K562 (cell line): Measurements from ENCODE around the gene SEPTIN2. TPM values are rescaled to one million over a fixed set of nuclear protein-coding genes. Genes with fewer than 3 reads are reported as not detected.

ENCODE experiments used
- CEBPG ChIP-seq, 3 experiments: fragments of 200-800 bp in 1 of 3; sonication (Bioruptor generic) in 1 of 3; sonication (generic) in 1 of 3; formaldehyde crosslinking in 1 of 3; IDR thresholded peaks in 2 of 3; conservative IDR thresholded peaks in 1 of 3; 2 replicates each; pipeline versions ENCODE4 v1.6.1 to v1.8.0; 2016 to 2022; ENCODE audit warnings: missing compliant biosample characterization in 2 of 3, missing genetic modification characterization in 2 of 3, mild to moderate bottlenecking in 1 of 3, missing genetic modification reagents in 1 of 3
- ETV1 ChIP-seq: fragments of 450-650 bp; conservative IDR thresholded peaks from 2 replicates; pipeline ENCODE4 v1.6.1; 2016; ENCODE audit warnings: missing genetic modification characterization, control low read depth, low read depth, missing compliant biosample characterization
- FOXA3 ChIP-seq, 2 experiments: fragments of 450-650 bp in 1 of 2; sonication (generic) in 1 of 2; formaldehyde crosslinking; IDR thresholded peaks in 1 of 2; conservative IDR thresholded peaks in 1 of 2; 2 replicates each; pipeline versions ENCODE4 v1.4.0 to v1.8.0; 2020 to 2022; ENCODE audit warnings: mild to moderate bottlenecking in 2 of 2, missing genetic modification reagents in 1 of 2
- FOXK1 ChIP-seq: sonication (generic); formaldehyde crosslinking; IDR thresholded peaks from 2 replicates; pipeline ENCODE4 v1.8.0; 2022; ENCODE audit warnings: missing genetic modification reagents, mild to moderate bottlenecking, borderline replicate concordance
- HDAC1 ChIP-seq, 2 experiments: fragments of 450-650 bp; IDR thresholded peaks; 2 replicates each; pipeline ENCODE4 v1.6.1; 2016 to 2017; ENCODE audit warnings: inconsistent platforms in 1 of 2, mild to moderate bottlenecking in 1 of 2, moderate library complexity in 1 of 2
- HNRNPK ChIP-seq: fragments of 200-400 bp; formaldehyde crosslinking; IDR thresholded peaks from one replicate; pipeline ENCODE4 v1.6.1; 2018; ENCODE audit warnings: mild to moderate bottlenecking, low read depth, low read length; ENCODE audit not compliant: poor library complexity, severe bottlenecking
- NONO ChIP-seq, 2 experiments: fragments of 200-400 bp in 1 of 2; fragments of 450-650 bp in 1 of 2; formaldehyde crosslinking in 1 of 2; IDR thresholded peaks; 2 replicates each; pipeline ENCODE4 v1.6.1; 2017; ENCODE audit warnings: low read depth in 2 of 2, mild to moderate bottlenecking in 2 of 2, moderate library complexity in 2 of 2, low read length in 1 of 2
- PRMT5 ChIP-seq: sonication (generic); formaldehyde crosslinking; IDR thresholded peaks from 2 replicates; pipeline ENCODE4 v1.5.0; 2020; ENCODE audit warnings: missing genetic modification reagents
- PURB ChIP-seq: sonication (generic); formaldehyde crosslinking; IDR thresholded peaks from 2 replicates; pipeline ENCODE4 v1.9.0; 2021; ENCODE audit warnings: low read depth, mild to moderate bottlenecking, missing genetic modification reagents
- RB1 ChIP-seq: fragments of 450-650 bp; IDR thresholded peaks from 2 replicates; pipeline ENCODE4 v1.6.1; 2017; ENCODE audit warnings: low read depth, mild to moderate bottlenecking
- RBFOX2 ChIP-seq: fragments of 200-400 bp; formaldehyde crosslinking; IDR thresholded peaks from 2 replicates; pipeline ENCODE4 v1.6.1; 2017; ENCODE audit warnings: low read depth, mild to moderate bottlenecking, low read length, moderate library complexity
- SP1 ChIP-seq: sonication (generic); formaldehyde crosslinking; IDR thresholded peaks from 2 replicates; pipeline ENCODE4 v1.8.1; 2022; ENCODE audit warnings: mild to moderate bottlenecking, missing genetic modification reagents
- ZNF444 ChIP-seq: fragments of 250-450 bp; sonication (Bioruptor Pico); IDR thresholded peaks from 2 replicates; pipeline ENCODE4 v1.4.0; 2020; ENCODE audit warnings: mild to moderate bottlenecking, moderate library complexity
- polyA plus RNA-seq, 8 experiments: library from polyadenylated mRNA; depleted of rRNA in 4 of 8; stranded (reverse) in 5 of 8; unstranded in 3 of 8; fragments of >200 nt; fragmentation: Nextera tagmentation in 2 of 8; fragmentation: Illumina TruSeq in 1 of 8; extraction: Ambion mirVana in 2 of 8; extraction: Trizol in 1 of 8; gene quantifications; 2 replicates each; pipeline versions ENCODE4 v1.2.1 to v1.2.3, GENCODE V29; 2011 to 2014; ENCODE audit warnings: inconsistent platforms in 1 of 8, missing spikeins in 1 of 8
- total RNA-seq, 7 experiments: library from RNA; depleted of rRNA in 6 of 7; stranded (reverse); fragments of >200 nt in 6 of 7; fragmentation: Illumina TruSeq in 2 of 7; extraction: Trizol in 2 of 7; gene quantifications; 2 replicates each; pipeline versions ENCODE4 v1.2.1 to v1.2.3, GENCODE V29; 2011 to 2021; ENCODE audit warnings: low replicate concordance in 1 of 7
- TF ChIP-seq, protein P1 (sequence below): fragments of 450-650 bp; IDR thresholded peaks from 2 replicates; pipeline ENCODE4 v1.6.1; 2016; ENCODE audit warnings: mild to moderate bottlenecking, moderate library complexity

SEPTIN2 gene
- total and polyA plus RNA-seq, 9 of the 15 experiments (the other 6 are each of a cell fraction or from before 2014, with no cell fraction given): 121 to 367 (median 166) TPM

DNA sequence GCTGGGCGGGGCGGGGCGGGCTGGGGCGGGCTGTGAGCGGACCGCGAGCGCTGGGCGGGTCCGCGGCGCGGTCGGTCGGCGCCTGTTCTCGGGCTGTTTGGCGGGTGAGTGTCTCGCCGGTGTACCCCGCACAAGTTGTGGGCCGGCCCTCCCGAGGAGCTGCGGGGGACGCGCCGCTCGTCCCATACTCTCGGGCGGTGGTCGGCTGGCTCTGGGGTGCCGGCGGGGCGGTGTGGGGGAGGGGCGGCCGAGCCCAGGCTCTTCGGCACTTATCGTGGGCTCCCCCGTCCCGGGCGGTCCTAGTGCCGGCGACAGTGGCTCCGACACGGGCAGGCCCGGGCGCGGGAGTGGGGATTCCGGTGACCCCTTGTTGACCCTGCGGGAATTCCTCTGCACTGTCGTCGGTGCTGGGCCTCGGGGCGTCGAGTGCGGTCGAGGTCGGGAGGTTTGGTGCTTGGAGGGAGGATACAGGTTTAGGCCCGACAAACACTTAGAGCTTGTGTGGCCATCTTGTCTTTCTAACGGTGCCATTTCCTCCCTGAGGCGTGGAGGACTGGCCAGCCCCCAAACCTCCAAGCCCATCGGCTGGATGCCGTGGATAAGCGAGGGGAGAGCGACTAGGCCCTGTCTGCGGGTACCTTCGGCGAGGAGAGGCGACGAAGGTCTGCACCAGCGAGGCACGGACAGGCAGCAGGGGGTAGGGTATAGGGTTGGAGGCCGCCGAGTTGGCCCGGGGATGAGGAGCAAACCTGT, at the start of gene SEPTIN2 (continued):
- TF ChIP-seq ETV1 (tag) (0 out of 2 replicates have a peak, but pooled peaks have one; percentile 7), RBFOX2 (peak; percentile 78), FOXK1 (CRISPR knock-in tag) (peak; percentile 78; the same call in 1 of the 2 replicates), SP1 (CRISPR knock-in tag) (no peak; the same call in 1 of the 2 replicates), NONO (IDR thresholded peaks at IDR 0.05; ENCODE audit: low read depth in 2 of 2, low read length in 1 of 2) (peak in 1 of 2 experiments; percentile 53; a peak in 1 of 4 replicates), HNRNPK (no peak), PRMT5 (no peak), HDAC1 (IDR thresholded peaks at IDR 0.05) (peak in 1 of 2 experiments; percentile 38; a peak in 1 of 4 replicates), ZNF444 (CRISPR knock-in tag) (0 out of 2 replicates have a peak, but pooled peaks have one; percentile 21), FOXA3 (CRISPR knock-in tag; conservative IDR thresholded peaks at IDR 0.05 in 1 of 2, IDR thresholded peaks at IDR 0.05 in 1 of 2) (no peak), PURB (no peak), CEBPG (CRISPR knock-in tag; IDR thresholded peaks at IDR 0.05) (no peak), CEBPG (tag; conservative IDR thresholded peaks at IDR 0.05 in 1 of 2, IDR thresholded peaks at IDR 0.05 in 1 of 2) (peak in 1 of 2 experiments; percentile 60; a peak in 1 of 4 replicates), RB1 (peak; percentile 66)
- TF ChIP-seq, protein P1, sequence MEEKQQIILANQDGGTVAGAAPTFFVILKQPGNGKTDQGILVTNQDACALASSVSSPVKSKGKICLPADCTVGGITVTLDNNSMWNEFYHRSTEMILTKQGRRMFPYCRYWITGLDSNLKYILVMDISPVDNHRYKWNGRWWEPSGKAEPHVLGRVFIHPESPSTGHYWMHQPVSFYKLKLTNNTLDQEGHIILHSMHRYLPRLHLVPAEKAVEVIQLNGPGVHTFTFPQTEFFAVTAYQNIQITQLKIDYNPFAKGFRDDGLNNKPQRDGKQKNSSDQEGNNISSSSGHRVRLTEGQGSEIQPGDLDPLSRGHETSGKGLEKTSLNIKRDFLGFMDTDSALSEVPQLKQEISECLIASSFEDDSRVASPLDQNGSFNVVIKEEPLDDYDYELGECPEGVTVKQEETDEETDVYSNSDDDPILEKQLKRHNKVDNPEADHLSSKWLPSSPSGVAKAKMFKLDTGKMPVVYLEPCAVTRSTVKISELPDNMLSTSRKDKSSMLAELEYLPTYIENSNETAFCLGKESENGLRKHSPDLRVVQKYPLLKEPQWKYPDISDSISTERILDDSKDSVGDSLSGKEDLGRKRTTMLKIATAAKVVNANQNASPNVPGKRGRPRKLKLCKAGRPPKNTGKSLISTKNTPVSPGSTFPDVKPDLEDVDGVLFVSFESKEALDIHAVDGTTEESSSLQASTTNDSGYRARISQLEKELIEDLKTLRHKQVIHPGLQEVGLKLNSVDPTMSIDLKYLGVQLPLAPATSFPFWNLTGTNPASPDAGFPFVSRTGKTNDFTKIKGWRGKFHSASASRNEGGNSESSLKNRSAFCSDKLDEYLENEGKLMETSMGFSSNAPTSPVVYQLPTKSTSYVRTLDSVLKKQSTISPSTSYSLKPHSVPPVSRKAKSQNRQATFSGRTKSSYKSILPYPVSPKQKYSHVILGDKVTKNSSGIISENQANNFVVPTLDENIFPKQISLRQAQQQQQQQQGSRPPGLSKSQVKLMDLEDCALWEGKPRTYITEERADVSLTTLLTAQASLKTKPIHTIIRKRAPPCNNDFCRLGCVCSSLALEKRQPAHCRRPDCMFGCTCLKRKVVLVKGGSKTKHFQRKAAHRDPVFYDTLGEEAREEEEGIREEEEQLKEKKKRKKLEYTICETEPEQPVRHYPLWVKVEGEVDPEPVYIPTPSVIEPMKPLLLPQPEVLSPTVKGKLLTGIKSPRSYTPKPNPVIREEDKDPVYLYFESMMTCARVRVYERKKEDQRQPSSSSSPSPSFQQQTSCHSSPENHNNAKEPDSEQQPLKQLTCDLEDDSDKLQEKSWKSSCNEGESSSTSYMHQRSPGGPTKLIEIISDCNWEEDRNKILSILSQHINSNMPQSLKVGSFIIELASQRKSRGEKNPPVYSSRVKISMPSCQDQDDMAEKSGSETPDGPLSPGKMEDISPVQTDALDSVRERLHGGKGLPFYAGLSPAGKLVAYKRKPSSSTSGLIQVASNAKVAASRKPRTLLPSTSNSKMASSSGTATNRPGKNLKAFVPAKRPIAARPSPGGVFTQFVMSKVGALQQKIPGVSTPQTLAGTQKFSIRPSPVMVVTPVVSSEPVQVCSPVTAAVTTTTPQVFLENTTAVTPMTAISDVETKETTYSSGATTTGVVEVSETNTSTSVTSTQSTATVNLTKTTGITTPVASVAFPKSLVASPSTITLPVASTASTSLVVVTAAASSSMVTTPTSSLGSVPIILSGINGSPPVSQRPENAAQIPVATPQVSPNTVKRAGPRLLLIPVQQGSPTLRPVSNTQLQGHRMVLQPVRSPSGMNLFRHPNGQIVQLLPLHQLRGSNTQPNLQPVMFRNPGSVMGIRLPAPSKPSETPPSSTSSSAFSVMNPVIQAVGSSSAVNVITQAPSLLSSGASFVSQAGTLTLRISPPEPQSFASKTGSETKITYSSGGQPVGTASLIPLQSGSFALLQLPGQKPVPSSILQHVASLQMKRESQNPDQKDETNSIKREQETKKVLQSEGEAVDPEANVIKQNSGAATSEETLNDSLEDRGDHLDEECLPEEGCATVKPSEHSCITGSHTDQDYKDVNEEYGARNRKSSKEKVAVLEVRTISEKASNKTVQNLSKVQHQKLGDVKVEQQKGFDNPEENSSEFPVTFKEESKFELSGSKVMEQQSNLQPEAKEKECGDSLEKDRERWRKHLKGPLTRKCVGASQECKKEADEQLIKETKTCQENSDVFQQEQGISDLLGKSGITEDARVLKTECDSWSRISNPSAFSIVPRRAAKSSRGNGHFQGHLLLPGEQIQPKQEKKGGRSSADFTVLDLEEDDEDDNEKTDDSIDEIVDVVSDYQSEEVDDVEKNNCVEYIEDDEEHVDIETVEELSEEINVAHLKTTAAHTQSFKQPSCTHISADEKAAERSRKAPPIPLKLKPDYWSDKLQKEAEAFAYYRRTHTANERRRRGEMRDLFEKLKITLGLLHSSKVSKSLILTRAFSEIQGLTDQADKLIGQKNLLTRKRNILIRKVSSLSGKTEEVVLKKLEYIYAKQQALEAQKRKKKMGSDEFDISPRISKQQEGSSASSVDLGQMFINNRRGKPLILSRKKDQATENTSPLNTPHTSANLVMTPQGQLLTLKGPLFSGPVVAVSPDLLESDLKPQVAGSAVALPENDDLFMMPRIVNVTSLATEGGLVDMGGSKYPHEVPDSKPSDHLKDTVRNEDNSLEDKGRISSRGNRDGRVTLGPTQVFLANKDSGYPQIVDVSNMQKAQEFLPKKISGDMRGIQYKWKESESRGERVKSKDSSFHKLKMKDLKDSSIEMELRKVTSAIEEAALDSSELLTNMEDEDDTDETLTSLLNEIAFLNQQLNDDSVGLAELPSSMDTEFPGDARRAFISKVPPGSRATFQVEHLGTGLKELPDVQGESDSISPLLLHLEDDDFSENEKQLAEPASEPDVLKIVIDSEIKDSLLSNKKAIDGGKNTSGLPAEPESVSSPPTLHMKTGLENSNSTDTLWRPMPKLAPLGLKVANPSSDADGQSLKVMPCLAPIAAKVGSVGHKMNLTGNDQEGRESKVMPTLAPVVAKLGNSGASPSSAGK: peak; percentile 49
